Central memory CD8-positive, alpha-beta T cell (primary cell): ENCODE data around the gene COCH.

Experiments used
- ATAC-seq: fragments of 150-1000 bp; cut with Tn5 transposase; replicated peaks from 2 replicates; pipeline ENCODE4 v1.10.0; 2022; ENCODE audit warnings: mild to moderate bottlenecking, moderate FRiP score, moderate number of reproducible peaks; ENCODE audit not compliant: poor library complexity, severe bottlenecking; ENCODE audit errors: extremely low read depth
- DNase-seq, 2 donors: peaks; one replicate each; pipeline ENCODE4 v3.0.0; 2021; ENCODE audit warnings: low spot score in 2 of 2
- H3K27ac Mint-ChIP-seq: one replicate; pipeline ENCODE4 v1.8.0; 2022; ENCODE audit warnings: low read depth, mild to moderate bottlenecking, moderate library complexity, mixed read lengths
- H3K27me3 Mint-ChIP-seq: one replicate; pipeline ENCODE4 v1.8.0; 2022; ENCODE audit warnings: mixed read lengths
- H3K36me3 Mint-ChIP-seq: one replicate; pipeline ENCODE4 v1.8.0; 2022; ENCODE audit warnings: mild to moderate bottlenecking, moderate library complexity, mixed read lengths; ENCODE audit not compliant: insufficient read depth
- H3K4me1 Mint-ChIP-seq: one replicate; pipeline ENCODE4 v1.8.0; 2022; ENCODE audit warnings: mixed read lengths
- H3K4me3 Mint-ChIP-seq: one replicate; pipeline ENCODE4 v1.8.0; 2022; ENCODE audit warnings: mild to moderate bottlenecking, moderate library complexity, mixed read lengths
- H3K9me3 Mint-ChIP-seq: one replicate; pipeline ENCODE4 v1.8.0; 2022; ENCODE audit warnings: mixed read lengths

The COCH gene

DNA sequence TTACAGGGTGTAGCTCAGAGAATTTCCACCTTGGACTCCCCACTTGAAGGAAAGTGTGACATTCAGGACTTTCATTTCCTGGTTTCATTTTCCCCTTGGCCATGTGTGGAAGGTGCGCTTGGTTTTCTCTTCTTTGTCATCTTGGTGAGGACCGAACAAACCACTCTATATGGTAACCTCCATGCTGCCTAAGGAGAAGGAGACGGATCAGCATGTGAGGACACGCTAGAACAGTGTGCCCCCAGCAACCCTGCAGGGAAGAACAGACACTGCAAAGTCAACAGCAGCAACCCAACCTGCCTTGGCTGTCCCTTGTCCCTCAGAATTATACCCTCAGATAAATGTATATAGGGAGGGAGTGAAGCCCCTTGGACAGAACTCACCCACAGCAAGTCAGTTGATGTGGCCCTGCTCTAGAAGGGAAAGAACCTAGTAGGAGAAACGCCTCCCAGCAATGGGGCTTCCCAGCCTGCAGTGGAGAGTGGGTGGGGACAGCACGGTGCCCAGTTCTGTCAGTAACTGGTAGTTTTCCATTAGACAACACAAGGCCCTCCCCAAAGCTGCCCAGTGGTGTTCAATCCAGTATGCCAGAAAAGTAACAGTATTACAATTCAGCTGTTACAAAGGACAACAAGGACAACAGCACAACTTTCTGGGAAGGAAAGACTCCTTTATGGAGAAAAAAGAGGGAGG is 18.9 kb upstream of the COCH start:
- Mint-ChIP-seq H3K4me3 (no peak overlapping the region), H3K27ac (no peak overlapping the region), H3K27me3 (peaks cover 61% of the 10 kb centered on the region), H3K36me3 (no peaks in the 10 kb centered on the region), H3K4me1 (no peaks in the 10 kb centered on the region), H3K9me3 (no peaks in the 10 kb centered on the region)
- ATAC-seq (no peak), DNase-seq (no peak)

DNA sequence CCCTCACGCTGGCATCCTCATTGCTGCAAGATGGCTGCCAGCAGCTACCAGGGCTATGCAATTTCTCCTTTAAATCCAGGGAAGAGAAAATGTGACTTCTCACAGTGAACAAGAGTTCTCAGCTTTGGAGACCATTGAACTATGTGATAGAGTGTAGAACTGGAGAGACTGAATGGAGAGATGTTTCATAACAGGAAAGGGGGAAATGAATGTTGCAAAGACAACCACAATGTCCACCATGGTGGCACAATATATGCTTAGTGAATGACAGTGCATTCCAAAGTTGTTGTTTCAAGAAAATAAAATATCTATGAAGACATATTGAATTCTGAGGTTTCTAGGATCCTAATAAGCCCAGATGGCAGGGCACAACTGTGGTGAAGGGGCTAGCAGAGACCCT is 13.2 kb upstream of the COCH start:
- H3K4me1 Mint-ChIP-seq: no peaks in the 10 kb centered on the region
- peaks cover 44% of the 10 kb centered on the region for H3K27me3 Mint-ChIP-seq
- H3K4me3 Mint-ChIP-seq: no peak overlapping the region
- H3K9me3 Mint-ChIP-seq: no peaks in the 10 kb centered on the region
- no peak overlapping the region for H3K27ac Mint-ChIP-seq
- DNase-seq (no peak), ATAC-seq (no peak)
- no peaks in the 10 kb centered on the region for H3K36me3 Mint-ChIP-seq

GRCh38 chr14:30864934-30865333 is 9.4 kb upstream of the COCH start:
- H3K36me3 Mint-ChIP-seq: no peaks in the 10 kb centered on the region
- no peak overlapping the region for H3K4me3 Mint-ChIP-seq
- no peak overlapping the region for H3K27ac Mint-ChIP-seq
- H3K27me3 Mint-ChIP-seq: peaks cover 36% of the 10 kb centered on the region
- H3K4me1 Mint-ChIP-seq: no peaks in the 10 kb centered on the region
- ATAC-seq: no peak
- DNase-seq: no peak
- no peaks in the 10 kb centered on the region for H3K9me3 Mint-ChIP-seq

DNA sequence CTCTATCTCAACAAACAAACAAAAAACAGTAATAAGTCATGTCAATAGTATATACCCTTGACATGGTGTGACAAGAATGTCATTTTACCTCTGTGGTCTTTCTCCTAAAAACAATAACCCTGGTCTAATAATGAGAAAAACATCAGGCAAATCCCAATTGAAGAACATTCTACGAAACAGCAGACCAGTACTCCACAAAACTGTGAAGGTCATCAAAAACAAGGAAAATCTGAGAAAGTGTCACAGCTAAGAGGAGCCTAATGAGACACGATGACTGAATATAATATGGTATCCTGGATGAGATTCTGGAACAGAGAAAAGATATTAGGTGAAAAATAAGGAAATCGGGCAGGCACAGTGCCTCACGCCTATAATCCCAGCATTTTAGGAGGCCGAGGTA is 5.6 kb upstream of the COCH start:
- no peaks in the 10 kb centered on the region for H3K4me1 Mint-ChIP-seq
- H3K27me3 Mint-ChIP-seq: peaks cover 50% of the 10 kb centered on the region
- H3K27ac Mint-ChIP-seq: no peak overlapping the region
- ATAC-seq: no peak
- no peaks in the 10 kb centered on the region for H3K36me3 Mint-ChIP-seq
- DNase-seq: no peak
- no peak overlapping the region for H3K4me3 Mint-ChIP-seq
- H3K9me3 Mint-ChIP-seq: no peaks in the 10 kb centered on the region

GRCh38 chr14:30869551-30870155 is 4.7 kb upstream of the COCH start:
- DNase-seq (no peak), ATAC-seq (no peak)
- H3K27ac Mint-ChIP-seq: no peak overlapping the region
- peaks cover 53% of the 10 kb centered on the region for H3K27me3 Mint-ChIP-seq
- H3K36me3 Mint-ChIP-seq: peaks cover 2% of the 10 kb centered on the region
- no peaks in the 10 kb centered on the region for H3K4me1 Mint-ChIP-seq
- no peak overlapping the region for H3K4me3 Mint-ChIP-seq
- no peaks in the 10 kb centered on the region for H3K9me3 Mint-ChIP-seq

DNA sequence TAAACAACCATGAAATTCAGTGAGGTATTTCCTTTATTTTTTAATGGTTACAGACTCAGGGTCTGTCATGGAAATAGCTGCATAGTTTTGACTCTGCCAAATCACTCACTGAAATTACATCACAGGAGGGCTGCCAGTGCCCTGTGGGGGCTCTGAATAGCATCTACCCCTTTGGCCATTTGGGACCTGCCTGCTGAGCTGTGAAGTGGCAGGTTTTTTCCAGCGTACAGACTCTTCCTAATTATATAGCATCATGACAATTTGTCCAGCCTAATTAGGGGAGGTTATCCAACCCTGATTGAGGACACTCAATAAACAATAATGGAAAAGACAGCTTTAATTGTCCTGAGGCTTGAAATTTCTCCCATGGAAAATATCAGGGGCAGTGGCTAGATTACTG is 1.8 kb upstream of the COCH start:
- no peak overlapping the region for H3K4me3 Mint-ChIP-seq

GRCh38 chr14:30873308-30874119 is 845 bp upstream of the COCH start:
- Mint-ChIP-seq H3K27ac (no peak overlapping the region), H3K4me3 (peak overlapping the region; percentile 56), H3K27me3 (peaks cover 78% of the 10 kb centered on the region), H3K9me3 (no peaks in the 10 kb centered on the region), H3K4me1 (no peaks in the 10 kb centered on the region), H3K36me3 (peaks cover 2% of the 10 kb centered on the region)
- ATAC-seq: no peak
- DNase-seq: no peak

More for the DNA sequence above, 1.8 kb upstream of the COCH start:
- DNase-seq (no peak), ATAC-seq (no peak)
- H3K4me1 Mint-ChIP-seq: no peaks in the 10 kb centered on the region
- no peak overlapping the region for H3K27ac Mint-ChIP-seq
- H3K9me3 Mint-ChIP-seq: no peaks in the 10 kb centered on the region
- peaks cover 76% of the 10 kb centered on the region for H3K27me3 Mint-ChIP-seq
- H3K36me3 Mint-ChIP-seq: peaks cover 2% of the 10 kb centered on the region

DNA sequence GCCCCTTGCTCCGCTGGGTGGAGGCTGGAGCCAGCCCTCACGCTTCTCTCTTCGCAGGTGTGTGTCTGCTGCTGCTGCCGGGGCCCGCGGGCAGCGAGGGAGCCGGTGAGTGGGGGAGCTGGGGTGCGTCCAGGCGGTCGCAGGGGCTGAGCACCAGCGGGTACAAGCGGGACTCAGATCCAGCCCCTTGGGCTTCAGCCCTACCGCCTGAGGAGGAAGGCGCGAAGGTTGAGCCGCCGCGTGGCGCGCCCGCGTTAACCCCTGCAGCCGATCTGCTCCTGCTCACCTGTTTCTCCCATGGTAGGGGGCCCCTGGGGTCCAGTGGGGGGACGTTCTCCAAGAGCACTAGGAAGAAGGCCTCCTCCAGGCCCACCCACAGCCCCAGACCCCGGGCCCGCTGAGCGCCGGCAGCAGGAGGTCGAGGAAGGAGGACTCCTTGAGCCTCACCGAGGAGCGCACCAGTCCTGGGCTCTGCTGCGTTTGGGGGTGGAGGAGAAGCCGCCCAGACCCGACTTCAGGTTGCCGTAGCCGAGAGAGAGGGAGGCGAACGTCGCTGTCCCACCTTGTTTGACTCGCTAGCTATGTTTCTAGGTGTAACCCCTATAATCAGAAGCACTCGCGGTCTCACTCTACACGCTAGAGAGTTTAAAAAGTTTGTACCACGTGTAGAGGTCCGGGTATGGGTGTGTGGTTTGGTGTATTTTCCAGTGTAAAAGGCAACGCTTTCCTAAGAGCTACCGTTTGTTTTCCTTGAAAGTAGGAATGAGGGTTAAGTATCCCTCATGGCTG is 834 bp downstream of the COCH start:
- Mint-ChIP-seq H3K9me3 (no peaks in the 10 kb centered on the region), H3K27me3 (peaks cover 66% of the 10 kb centered on the region), H3K4me3 (peak overlapping the region; percentile 70), H3K4me1 (no peaks in the 10 kb centered on the region), H3K27ac (no peak overlapping the region), H3K36me3 (peaks cover 2% of the 10 kb centered on the region)
- DNase-seq: no peak
- ATAC-seq: no peak

DNA sequence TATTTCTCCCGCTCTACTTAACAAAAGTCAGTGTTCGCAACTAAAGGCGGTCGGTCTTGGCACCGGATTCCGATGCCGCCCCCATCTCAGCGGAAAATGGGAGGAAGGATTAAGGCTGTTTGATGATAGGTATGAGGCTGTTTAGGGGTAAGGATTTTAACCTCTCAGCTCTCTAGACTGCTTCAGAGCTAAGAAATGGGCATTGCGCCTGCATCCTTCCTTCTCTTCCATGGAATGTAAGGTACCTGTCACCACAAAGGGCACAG is 1.4 kb downstream of the COCH start:
- ATAC-seq (no peak), DNase-seq (no peak)
- Mint-ChIP-seq H3K4me3 (peak overlapping the region; percentile 70), H3K36me3 (peaks cover 2% of the 10 kb centered on the region), H3K4me1 (no peaks in the 10 kb centered on the region), H3K27ac (no peak overlapping the region), H3K27me3 (peaks cover 66% of the 10 kb centered on the region), H3K9me3 (no peaks in the 10 kb centered on the region)

GRCh38 chr14:30876692-30877091 is 2.3 kb downstream of the COCH start:
- no peaks in the 10 kb centered on the region for H3K4me1 Mint-ChIP-seq
- ATAC-seq: no peak
- H3K27ac Mint-ChIP-seq: no peak overlapping the region
- DNase-seq: no peak
- H3K9me3 Mint-ChIP-seq: no peaks in the 10 kb centered on the region
- H3K4me3 Mint-ChIP-seq: no peak overlapping the region
- H3K27me3 Mint-ChIP-seq: peaks cover 57% of the 10 kb centered on the region
- H3K36me3 Mint-ChIP-seq: peaks cover 2% of the 10 kb centered on the region

DNA sequence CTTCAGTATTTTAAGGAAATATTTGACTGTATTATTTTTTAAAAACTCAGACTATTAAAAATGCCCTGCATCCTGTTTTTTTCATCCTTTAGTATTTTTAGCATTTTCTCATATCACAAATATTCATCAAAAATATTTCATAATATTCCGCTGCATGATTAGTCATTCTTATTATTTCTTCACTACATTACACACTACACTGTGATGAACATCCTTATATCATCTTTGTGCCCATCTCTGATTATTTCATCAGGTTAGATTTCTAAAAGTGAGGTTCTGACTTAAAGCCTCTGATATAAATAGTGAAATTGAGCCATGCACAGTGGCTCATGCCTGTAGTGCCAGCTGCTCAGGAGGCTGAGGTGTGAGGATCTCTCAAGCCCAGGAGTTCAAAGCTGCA is 8.1 kb downstream of the COCH start:
- H3K27me3 Mint-ChIP-seq: peaks cover 14% of the 10 kb centered on the region
- no peak overlapping the region for H3K27ac Mint-ChIP-seq
- no peak for ATAC-seq
- H3K9me3 Mint-ChIP-seq: no peaks in the 10 kb centered on the region
- no peak overlapping the region for H3K4me3 Mint-ChIP-seq
- DNase-seq: no peak
- peaks cover 1% of the 10 kb centered on the region for H3K36me3 Mint-ChIP-seq
- no peaks in the 10 kb centered on the region for H3K4me1 Mint-ChIP-seq

- no peaks in the 10 kb centered on the region for H3K4me1 Mint-ChIP-seq
- ATAC-seq (no peak), DNase-seq (no peak)
- no peaks in the 10 kb centered on the region for H3K9me3 Mint-ChIP-seq
- no peak overlapping the region for H3K4me3 Mint-ChIP-seq
- peaks cover 1% of the 10 kb centered on the region for H3K36me3 Mint-ChIP-seq
- H3K27me3 Mint-ChIP-seq: peaks cover 7% of the 10 kb centered on the region
- no peak overlapping the region for H3K27ac Mint-ChIP-seq
Observed at GRCh38 chr14:30883508-30884294, 9.3 kb downstream of the COCH start.
